Activated T-helper 1 cell treated with anti-CD3 and anti-CD28 coated beads, Interleukin-12 subunit alpha, Interleukin-12 subunit beta, Interleukin-2, Interleukin-4 antibody, amounts not matched to agents 30 ng/mL and 10 ng/mL and 1 ng/mL, durations not matched to agents 14 hours and 24 hours and 36 hours (primary cell): ENCODE measurements around the gene LPIN2. TPM values are rescaled to one million over a fixed set of nuclear protein-coding genes. Genes with fewer than 3 reads are reported as not detected.
"Not testable (repeated sequence)": the region's sequence is repeated elsewhere in the genome, so short reads cannot be mapped to it uniquely, and the experiment has no call there.

ENCODE experiments used
- DNase-seq: peaks from one replicate; pipeline ENCODE4 v3.0.0; 2021; ENCODE audit warnings: low spot score
- H3K27ac Mint-ChIP-seq: one replicate; pipeline ENCODE4 v1.8.0; 2021; ENCODE audit warnings: mild to moderate bottlenecking, mixed read lengths
- H3K27me3 Mint-ChIP-seq: one replicate; pipeline ENCODE4 v1.8.0; 2022; ENCODE audit warnings: mild to moderate bottlenecking, moderate library complexity, mixed read lengths; ENCODE audit not compliant: insufficient read depth
- H3K36me3 Mint-ChIP-seq: one replicate; pipeline ENCODE4 v1.8.0; 2021; ENCODE audit warnings: low read depth, mixed read lengths
- H3K4me1 Mint-ChIP-seq: one replicate; pipeline ENCODE4 v1.8.0; 2021; ENCODE audit warnings: low read depth, mixed read lengths
- H3K4me3 Mint-ChIP-seq: one replicate; pipeline ENCODE4 v1.8.0; 2021; ENCODE audit warnings: mild to moderate bottlenecking, moderate library complexity, mixed read lengths
- H3K9me3 Mint-ChIP-seq: one replicate; pipeline ENCODE4 v1.8.0; 2021; ENCODE audit warnings: mixed read lengths
- intact Hi-C: fragments of 100-400 bp; cut with micrococcal nuclease; formaldehyde crosslinking; loops from one replicate; pipeline ENCODE4 v1.15.1; 2024
- total RNA-seq: library from RNA; stranded (reverse); gene quantifications from 2 replicates; pipeline ENCODE4 v1.2.3, GENCODE V29; 2022

The LPIN2 gene
- total RNA-seq, 1 donor from 2014 or later: 91.8 TPM

- Mint-ChIP-seq H3K27me3 (no peaks in the 10 kb centered on the region), H3K27ac (peak overlapping the region; percentile 41), H3K4me1 (peaks cover 47% of the 10 kb centered on the region), H3K36me3 (peaks cover 18% of the 10 kb centered on the region), H3K9me3 (peaks cover 19% of the 10 kb centered on the region), H3K4me3 (no peak overlapping the region)
- no peak for DNase-seq
- intact Hi-C loops: no loop called here
Observed at GRCh38 chr18:3053081-3053480, 40.1 kb upstream of the LPIN2 start.

GRCh38 chr18:3052411-3052758 is 39.4 kb upstream of the LPIN2 start:
- no peaks in the 10 kb centered on the region for H3K27me3 Mint-ChIP-seq
- peaks cover 19% of the 10 kb centered on the region for H3K9me3 Mint-ChIP-seq
- peak overlapping the region; percentile 67 for H3K27ac Mint-ChIP-seq
- intact Hi-C loops: no loop called here
- peaks cover 19% of the 10 kb centered on the region for H3K36me3 Mint-ChIP-seq
- H3K4me1 Mint-ChIP-seq: peaks cover 44% of the 10 kb centered on the region
- DNase-seq: no peak
- H3K4me3 Mint-ChIP-seq: no peak overlapping the region

- DNase-seq: no peak
- Mint-ChIP-seq H3K4me3 (no peak overlapping the region), H3K27ac (peak overlapping the region; percentile 67)
Observed at GRCh38 chr18:3051718-3052410, 38.9 kb upstream of the LPIN2 start.

GRCh38 chr18:3049897-3050454 is 37.0 kb upstream of the LPIN2 start:
- intact Hi-C loops, H3K27me3 Mint-ChIP-seq, H3K27ac Mint-ChIP-seq, DNase-seq, H3K4me3 Mint-ChIP-seq: not testable (repeated sequence)
- H3K4me1 Mint-ChIP-seq: peaks cover 50% of the 10 kb centered on the region
- peaks cover 19% of the 10 kb centered on the region for H3K9me3 Mint-ChIP-seq
- peaks cover 18% of the 10 kb centered on the region for H3K36me3 Mint-ChIP-seq

More at GRCh38 chr18:3051718-3052410, 38.9 kb upstream of the LPIN2 start:
- Mint-ChIP-seq H3K36me3 (peaks cover 19% of the 10 kb centered on the region), H3K9me3 (peaks cover 19% of the 10 kb centered on the region), H3K27me3 (no peaks in the 10 kb centered on the region), H3K4me1 (peaks cover 40% of the 10 kb centered on the region)
- intact Hi-C loops: no loop called here

- intact Hi-C loops: no loop called here
- H3K4me3 Mint-ChIP-seq: no peak overlapping the region
- peaks cover 53% of the 10 kb centered on the region for H3K4me1 Mint-ChIP-seq
- peaks cover 14% of the 10 kb centered on the region for H3K9me3 Mint-ChIP-seq
- no peak for DNase-seq
- H3K36me3 Mint-ChIP-seq: peaks cover 15% of the 10 kb centered on the region
- no peak overlapping the region for H3K27ac Mint-ChIP-seq
- H3K27me3 Mint-ChIP-seq: no peaks in the 10 kb centered on the region
Observed at GRCh38 chr18:3048820-3049349, 35.9 kb upstream of the LPIN2 start.

- DNase-seq: no peak
- H3K27me3 Mint-ChIP-seq: no peaks in the 10 kb centered on the region
- H3K27ac Mint-ChIP-seq: peak overlapping the region; percentile 41
- intact Hi-C loops: no loop called here
- no peak overlapping the region for H3K4me3 Mint-ChIP-seq
- H3K36me3 Mint-ChIP-seq: peaks cover 9% of the 10 kb centered on the region
- peaks cover 49% of the 10 kb centered on the region for H3K4me1 Mint-ChIP-seq
- H3K9me3 Mint-ChIP-seq: peaks cover 8% of the 10 kb centered on the region
Observed at GRCh38 chr18:3048121-3048520, 35.2 kb upstream of the LPIN2 start.

GRCh38 chr18:3046216-3046808 is 33.4 kb upstream of the LPIN2 start:
- intact Hi-C loops: loop anchor here (1.0 kb wide), 3 partner anchors 9 to 33 kb away; partner anchors contain the start of gene LPIN2
- H3K4me1 Mint-ChIP-seq: peaks cover 34% of the 10 kb centered on the region
- no peak for DNase-seq
- peak overlapping the region; percentile 77 for H3K27ac Mint-ChIP-seq
- peaks cover 3% of the 10 kb centered on the region for H3K36me3 Mint-ChIP-seq
- no peak overlapping the region for H3K4me3 Mint-ChIP-seq
- H3K9me3 Mint-ChIP-seq: no peaks in the 10 kb centered on the region
- H3K27me3 Mint-ChIP-seq: no peaks in the 10 kb centered on the region

- no peak overlapping the region for H3K27ac Mint-ChIP-seq
- DNase-seq: no peak
- no peaks in the 10 kb centered on the region for H3K27me3 Mint-ChIP-seq
- intact Hi-C loops: no loop called here
- H3K4me3 Mint-ChIP-seq: no peak overlapping the region
- H3K9me3 Mint-ChIP-seq: no peaks in the 10 kb centered on the region
- peaks cover 35% of the 10 kb centered on the region for H3K4me1 Mint-ChIP-seq
- H3K36me3 Mint-ChIP-seq: peaks cover 3% of the 10 kb centered on the region
Observed at GRCh38 chr18:3044931-3045698, 32.2 kb upstream of the LPIN2 start.

- Mint-ChIP-seq H3K4me3 (no peak overlapping the region), H3K36me3 (peaks cover 4% of the 10 kb centered on the region), H3K27me3 (no peaks in the 10 kb centered on the region), H3K4me1 (peaks cover 43% of the 10 kb centered on the region), H3K9me3 (no peaks in the 10 kb centered on the region), H3K27ac (no peak overlapping the region)
- DNase-seq: no peak
- intact Hi-C loops: no loop called here
Observed at GRCh38 chr18:3042379-3042778, 29.4 kb upstream of the LPIN2 start.

- peaks cover 4% of the 10 kb centered on the region for H3K36me3 Mint-ChIP-seq
- peaks cover 44% of the 10 kb centered on the region for H3K4me1 Mint-ChIP-seq
- intact Hi-C loops: no loop called here
- H3K27me3 Mint-ChIP-seq: no peaks in the 10 kb centered on the region
- DNase-seq: no peak
- H3K9me3 Mint-ChIP-seq: no peaks in the 10 kb centered on the region
- no peak overlapping the region for H3K4me3 Mint-ChIP-seq
- H3K27ac Mint-ChIP-seq: no peak overlapping the region
Observed at GRCh38 chr18:3041843-3042242, 28.9 kb upstream of the LPIN2 start.

GRCh38 chr18:3040881-3041280 is 27.9 kb upstream of the LPIN2 start:
- peaks cover 4% of the 10 kb centered on the region for H3K36me3 Mint-ChIP-seq
- no peak overlapping the region for H3K27ac Mint-ChIP-seq
- H3K9me3 Mint-ChIP-seq: no peaks in the 10 kb centered on the region
- no peak overlapping the region for H3K4me3 Mint-ChIP-seq
- intact Hi-C loops: no loop called here
- no peak for DNase-seq
- no peaks in the 10 kb centered on the region for H3K27me3 Mint-ChIP-seq
- H3K4me1 Mint-ChIP-seq: peaks cover 44% of the 10 kb centered on the region

GRCh38 chr18:3040173-3040572 is 27.2 kb upstream of the LPIN2 start:
- no peaks in the 10 kb centered on the region for H3K9me3 Mint-ChIP-seq
- intact Hi-C loops: no loop called here
- no peaks in the 10 kb centered on the region for H3K27me3 Mint-ChIP-seq
- no peak for DNase-seq
- peak overlapping the region; percentile 79 for H3K27ac Mint-ChIP-seq
- peaks cover 4% of the 10 kb centered on the region for H3K36me3 Mint-ChIP-seq
- peaks cover 38% of the 10 kb centered on the region for H3K4me1 Mint-ChIP-seq
- H3K4me3 Mint-ChIP-seq: no peak overlapping the region
